H1 (cell line): Measurements from ENCODE around the gene SSTR5. TPM values are rescaled to one million over a fixed set of nuclear protein-coding genes. Genes with fewer than 3 reads are reported as not detected.

Experiments used
- BCL11A ChIP-seq, 2 experiments: IDR thresholded peaks; one replicate each; pipeline ENCODE4 v1.6.1; 2011; ENCODE audit warnings: low read depth in 2 of 2, low read length in 2 of 2, mild to moderate bottlenecking in 2 of 2
- polyA plus RNA-seq, 7 experiments: library from polyadenylated mRNA; depleted of rRNA in 3 of 7; stranded (reverse) in 5 of 7; unstranded in 2 of 7; fragments of >200 nt in 5 of 7; fragments of 200-250 nt in 2 of 7; gene quantifications; 1 replicate in 5 of 7; 2 replicates in 1 of 7; 4 replicates in 1 of 7; pipeline versions ENCODE4 v1.2.1 to v1.2.3, GENCODE V29; 2011 to 2013; ENCODE audit warnings: missing spikeins in 2 of 7, mixed read lengths in 2 of 7
- total RNA-seq: library from RNA; stranded (reverse); fragmentation: NEBNext Ultra II Directional; extraction: Animal tissue kit (Norgen Biotek cat#: 25700); gene quantifications from 2 replicates; pipeline ENCODE4 v1.2.1, GENCODE V29; 2021

The SSTR5 gene
- total and polyA plus RNA-seq, 2 of the 8 experiments (the other 6 are each of a cell fraction or from before 2014, with no cell fraction given), result 0.56 to 0.60 TPM

DNA sequence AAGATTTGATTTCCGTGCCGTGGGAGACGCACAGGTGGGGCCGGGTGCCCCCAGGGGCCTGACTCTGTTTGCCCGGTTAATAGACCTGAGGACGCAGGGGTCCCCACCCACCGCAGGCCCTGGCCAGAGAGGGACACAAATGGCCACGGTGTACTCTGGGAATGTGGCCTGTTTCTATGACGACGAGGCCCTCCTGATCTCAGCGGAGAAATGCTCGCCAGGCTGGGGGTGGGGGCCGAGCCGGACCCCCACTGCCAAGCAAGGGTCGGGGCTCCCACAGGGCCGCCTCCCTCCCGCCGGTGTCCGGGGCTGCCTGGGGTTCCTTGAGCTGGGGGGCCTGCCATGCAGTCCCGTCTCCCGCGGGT lies 48.0 kb downstream of the SSTR5 start (continued):
- TF ChIP-seq BCL11A (IDR thresholded peaks at IDR 0.05; ENCODE audit: low read depth in 2 of 2, low read length in 2 of 2), result no peak
- TF ChIP-seq, all 59 proteins: peak for 0
